ENCODE results near the gene PID1. TPM values are rescaled to one million over a fixed set of nuclear protein-coding genes. Genes with fewer than 3 reads are reported as not detected.

The PID1 gene
- polyA plus RNA-seq, 3 donors = 61.8 to 117 (median 62.3) TPM

DNA sequence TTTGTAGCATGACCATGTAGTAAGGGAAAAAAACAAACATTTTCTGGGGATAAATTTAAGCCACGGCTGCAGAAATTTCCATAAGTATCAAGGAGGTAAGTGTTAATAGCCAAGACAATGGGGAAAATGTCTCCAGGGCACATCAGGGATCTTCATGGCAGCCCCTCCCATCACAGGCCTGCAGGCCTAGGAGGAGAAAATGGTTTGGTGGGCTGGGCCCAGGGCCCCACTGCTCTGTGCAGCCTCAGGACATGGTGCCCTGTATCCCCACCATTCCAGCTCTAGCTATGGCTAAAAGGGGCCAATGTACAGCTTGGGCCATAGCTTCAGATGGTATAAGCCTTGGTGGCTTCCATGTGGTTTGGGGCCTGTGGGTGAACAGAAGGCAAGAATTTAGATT is 271.8 kb downstream of the PID1 start:
- no peak overlapping the region for H3K27ac Mint-ChIP-seq
- H3K4me1 Mint-ChIP-seq = no peaks in the 10 kb centered on the region
- H3K36me3 Mint-ChIP-seq = no peaks in the 10 kb centered on the region
- Histone ChIP-seq H2AFZ (ENCODE audit: insufficient read depth, low read depth, low read length, poor library complexity, severe bottlenecking) (no peak overlapping the region), H3K4me1 (ENCODE audit: control insufficient read depth in 1 of 2, insufficient read depth in 2 of 2, low read length in 2 of 2) (no peaks in the 10 kb centered on the region), H3K4me3 (replicated peaks in 1 of 3; ENCODE audit: low read depth in 2 of 3, low read length in 3 of 3) (no peak overlapping the region), H4K20me1 (ENCODE audit: insufficient read depth, low read length) (no peaks in the 10 kb centered on the region), H3K27ac (ENCODE audit: low read depth in 1 of 2, low read length in 2 of 2) (no peak overlapping the region), H3K36me3 (replicated peaks in 1 of 2; ENCODE audit: control insufficient read depth in 1 of 2, insufficient read depth in 2 of 2, low read length in 2 of 2) (no peaks in the 10 kb centered on the region), H3K4me2 (replicated peaks; ENCODE audit: extremely low read depth, low read length, poor library complexity, severe bottlenecking) (no peak overlapping the region), H3K79me2 (ENCODE audit: insufficient read depth, low read length) (no peaks in the 10 kb centered on the region), H3K9ac (ENCODE audit: insufficient read depth, low read length, poor library complexity, severe bottlenecking) (no peak overlapping the region), H3K9me3 (replicated peaks in 1 of 2; ENCODE audit: control insufficient read depth in 1 of 2, insufficient read depth in 1 of 2, low read length in 2 of 2) (peaks cover 16 to 36% of the 10 kb centered on the region in 2 donors), H3K27me3 (ENCODE audit: control insufficient read depth in 2 of 2, insufficient read depth in 2 of 2, low read length in 2 of 2) (no peaks in the 10 kb centered on the region)
- peaks cover 5 to 26% (median 15%) of the 10 kb centered on the region in 7 donors for H3K9me3 Mint-ChIP-seq
- 80% methylated on average over 1 of the region's 1 CpG for WGBS (ENCODE audit: insufficient coverage)
- no peak overlapping the region for H3K4me3 Mint-ChIP-seq
- no peaks in the 10 kb centered on the region for H3K27me3 Mint-ChIP-seq (ENCODE audit: low read depth in 3 of 3)
- intact Hi-C loops (cut with micrococcal nuclease) = no loop called here
- TF ChIP-seq, protein P1, sequence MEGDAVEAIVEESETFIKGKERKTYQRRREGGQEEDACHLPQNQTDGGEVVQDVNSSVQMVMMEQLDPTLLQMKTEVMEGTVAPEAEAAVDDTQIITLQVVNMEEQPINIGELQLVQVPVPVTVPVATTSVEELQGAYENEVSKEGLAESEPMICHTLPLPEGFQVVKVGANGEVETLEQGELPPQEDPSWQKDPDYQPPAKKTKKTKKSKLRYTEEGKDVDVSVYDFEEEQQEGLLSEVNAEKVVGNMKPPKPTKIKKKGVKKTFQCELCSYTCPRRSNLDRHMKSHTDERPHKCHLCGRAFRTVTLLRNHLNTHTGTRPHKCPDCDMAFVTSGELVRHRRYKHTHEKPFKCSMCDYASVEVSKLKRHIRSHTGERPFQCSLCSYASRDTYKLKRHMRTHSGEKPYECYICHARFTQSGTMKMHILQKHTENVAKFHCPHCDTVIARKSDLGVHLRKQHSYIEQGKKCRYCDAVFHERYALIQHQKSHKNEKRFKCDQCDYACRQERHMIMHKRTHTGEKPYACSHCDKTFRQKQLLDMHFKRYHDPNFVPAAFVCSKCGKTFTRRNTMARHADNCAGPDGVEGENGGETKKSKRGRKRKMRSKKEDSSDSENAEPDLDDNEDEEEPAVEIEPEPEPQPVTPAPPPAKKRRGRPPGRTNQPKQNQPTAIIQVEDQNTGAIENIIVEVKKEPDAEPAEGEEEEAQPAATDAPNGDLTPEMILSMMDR (IDR thresholded peaks at IDR 0.05) = no peak
- DNase-seq = no peak

DNA sequence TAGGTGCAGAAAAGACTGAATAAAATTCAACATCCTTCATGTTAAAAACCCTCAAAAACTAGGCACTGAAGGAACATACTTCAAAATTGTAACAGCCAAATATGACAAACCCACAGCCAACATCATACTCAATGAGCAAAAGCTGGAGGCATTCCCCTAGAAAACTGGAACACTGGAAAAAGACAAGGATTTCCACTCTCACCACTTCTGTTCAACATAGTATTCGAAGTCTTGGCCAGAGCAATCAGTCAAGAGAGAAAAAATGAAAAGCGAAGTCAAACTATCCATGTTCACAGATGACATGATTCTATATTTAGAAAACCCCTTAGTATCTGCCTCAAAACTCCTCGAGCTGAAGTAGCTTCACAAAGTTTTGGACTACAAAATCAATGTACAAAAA is 282.3 kb downstream of the PID1 start:
- TF ChIP-seq, protein P1 (IDR thresholded peaks at IDR 0.05) = no peak
- H4K20me1 ChIP-seq (ENCODE audit: insufficient read depth, low read length) = no peaks in the 10 kb centered on the region

More for the DNA sequence above, 282.3 kb downstream of the PID1 start:
- Mint-ChIP-seq H3K27me3 (ENCODE audit: low read depth in 3 of 3) (no peaks in the 10 kb centered on the region), H3K4me1 (no peaks in the 10 kb centered on the region), H3K36me3 (no peaks in the 10 kb centered on the region), H3K27ac (no peak overlapping the region), H3K9me3 (peaks cover 4 to 25% (median 12%) of the 10 kb centered on the region in 7 donors), H3K4me3 (no peak overlapping the region)
- Histone ChIP-seq H3K4me2 (replicated peaks; ENCODE audit: extremely low read depth, low read length, poor library complexity, severe bottlenecking) (no peak overlapping the region), H3K27ac (ENCODE audit: low read depth in 1 of 2, low read length in 2 of 2) (no peak overlapping the region), H3K4me3 (replicated peaks in 1 of 3; ENCODE audit: low read depth in 2 of 3, low read length in 3 of 3) (no peak overlapping the region), H3K9ac (ENCODE audit: insufficient read depth, low read length, poor library complexity, severe bottlenecking) (no peak overlapping the region), H3K79me2 (ENCODE audit: insufficient read depth, low read length) (no peaks in the 10 kb centered on the region), H3K4me1 (ENCODE audit: control insufficient read depth in 1 of 2, insufficient read depth in 2 of 2, low read length in 2 of 2) (no peaks in the 10 kb centered on the region), H3K9me3 (replicated peaks in 1 of 2; ENCODE audit: control insufficient read depth in 1 of 2, insufficient read depth in 1 of 2, low read length in 2 of 2) (peaks cover 29 to 44% of the 10 kb centered on the region in 2 donors), H2AFZ (ENCODE audit: insufficient read depth, low read depth, low read length, poor library complexity, severe bottlenecking) (no peak overlapping the region), H3K27me3 (ENCODE audit: control insufficient read depth in 2 of 2, insufficient read depth in 2 of 2, low read length in 2 of 2) (no peaks in the 10 kb centered on the region), H3K36me3 (replicated peaks in 1 of 2; ENCODE audit: control insufficient read depth in 1 of 2, insufficient read depth in 2 of 2, low read length in 2 of 2) (no peaks in the 10 kb centered on the region)
- WGBS (ENCODE audit: insufficient coverage) = 82% methylated on average over 3 of the region's 3 CpGs
- intact Hi-C loops (cut with micrococcal nuclease) = no loop called here
- DNase-seq = no peak
